Medulla oblongata (tissue), 1 donor: ENCODE measurements around the gene ZNF500.
"Not testable (repeated sequence)": the region's sequence is repeated elsewhere in the genome, so short reads cannot be mapped to it uniquely, and the experiment has no call there.

Experiments used
- DNase-seq: peaks from one replicate; pipeline ENCODE4 v3.0.0-alpha.2; 2015; ENCODE audit errors: extremely low spot score

The ZNF500 gene

DNA sequence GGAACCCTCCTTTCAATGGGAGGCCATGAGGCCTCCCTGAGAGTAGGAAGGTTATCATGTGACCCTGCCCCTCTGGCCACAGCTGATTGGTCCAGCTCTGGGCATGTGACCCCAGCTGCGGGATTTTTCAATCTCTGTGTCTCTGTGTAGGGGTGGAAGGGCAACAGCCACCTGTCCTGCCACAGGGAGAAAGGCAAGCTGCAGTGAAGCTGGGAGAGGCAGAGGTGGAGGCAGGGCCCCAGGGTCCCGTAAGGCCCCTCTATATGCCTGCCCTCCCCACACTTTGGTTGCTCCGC, 21.7 kb downstream of the ZNF500 start:
- no peak for DNase-seq

DNA sequence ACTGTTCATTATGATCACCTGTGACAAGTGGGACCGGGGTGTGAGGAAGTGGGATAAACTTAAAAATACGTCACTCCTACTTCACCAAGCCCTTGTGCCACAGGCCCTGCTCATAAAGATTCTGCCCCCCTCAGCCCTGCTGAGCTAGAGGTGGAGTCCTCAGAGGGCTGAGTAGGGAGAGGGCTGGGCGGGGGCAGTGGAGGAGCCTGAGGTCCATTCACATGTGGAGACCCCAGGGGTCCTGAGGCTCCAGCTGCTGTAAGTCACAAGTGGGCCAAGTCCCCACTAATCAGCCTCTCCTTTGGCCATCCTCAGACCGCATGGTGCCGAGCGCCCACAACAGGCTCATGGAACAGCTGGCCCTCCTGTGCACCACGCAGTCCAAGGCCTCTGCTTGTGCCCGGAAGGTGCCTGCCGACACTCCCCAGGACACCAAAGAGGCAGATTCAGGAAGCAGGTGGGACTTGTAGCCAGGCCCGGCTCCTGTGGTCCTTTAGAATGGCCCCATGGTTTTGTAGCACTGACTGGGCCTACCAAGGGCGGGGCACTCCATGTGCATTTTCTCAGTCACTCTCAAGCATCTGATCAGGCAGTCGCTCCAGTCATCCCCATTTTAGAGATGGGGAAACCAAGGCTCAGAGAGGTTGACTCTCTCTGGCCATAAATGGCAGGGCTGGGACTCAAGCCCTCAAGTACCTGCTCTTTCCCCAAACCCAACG, 22.2 kb downstream of the ZNF500 start:
- no peak for DNase-seq

DNA sequence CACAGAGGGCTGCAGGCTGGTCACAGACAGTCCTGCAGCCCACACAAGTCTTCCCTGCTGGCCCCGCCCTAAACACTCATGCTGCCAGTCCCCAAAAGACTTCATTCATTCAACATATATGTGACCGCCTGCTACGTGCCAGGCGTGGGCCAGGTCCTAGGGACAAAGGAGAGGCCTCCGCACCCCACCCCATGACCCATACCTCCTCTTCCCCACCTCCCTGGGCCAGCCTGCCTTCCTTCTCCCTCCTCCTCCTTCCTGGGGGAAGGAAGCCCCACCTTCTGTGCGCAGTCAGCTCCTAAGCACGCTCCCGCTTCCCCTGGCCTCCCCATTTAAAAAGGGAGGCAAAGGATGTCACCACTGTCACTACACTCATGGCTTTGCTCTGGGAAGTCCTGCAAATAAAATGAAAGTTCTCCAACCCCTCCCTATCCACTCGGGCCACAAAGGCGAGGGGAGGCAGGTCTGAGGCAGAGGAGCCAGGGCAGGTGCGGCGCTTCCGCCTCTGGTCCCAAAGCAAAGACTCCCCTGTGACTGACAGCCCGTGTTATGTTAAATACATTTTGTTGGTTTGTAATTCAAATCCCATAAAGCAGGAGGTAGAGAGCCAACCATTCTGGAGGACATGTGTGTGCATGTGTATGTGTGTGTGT, 23.6 kb downstream of the ZNF500 start:
- DNase-seq: no peak

DNA sequence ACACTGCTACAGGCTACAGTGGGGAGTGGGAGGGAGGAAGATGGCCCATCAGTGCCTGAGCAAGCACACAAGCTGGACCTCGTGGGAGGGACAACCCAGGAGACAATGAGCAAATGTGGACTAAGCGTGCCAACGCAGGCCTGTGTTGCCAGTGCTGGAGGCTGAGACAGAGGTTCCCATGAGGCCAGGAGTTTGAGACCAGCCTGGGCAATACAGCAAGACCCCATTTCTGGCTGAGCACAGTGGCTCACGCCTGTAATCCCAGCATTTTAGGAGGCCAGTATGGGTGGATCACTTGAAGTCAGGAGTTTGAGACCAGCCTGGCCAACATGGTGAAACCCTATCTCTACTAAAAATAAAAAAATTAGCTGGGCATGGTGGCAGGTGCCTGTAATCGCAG, 28.6 kb downstream of the ZNF500 start:
- DNase-seq: not testable (repeated sequence)

DNA sequence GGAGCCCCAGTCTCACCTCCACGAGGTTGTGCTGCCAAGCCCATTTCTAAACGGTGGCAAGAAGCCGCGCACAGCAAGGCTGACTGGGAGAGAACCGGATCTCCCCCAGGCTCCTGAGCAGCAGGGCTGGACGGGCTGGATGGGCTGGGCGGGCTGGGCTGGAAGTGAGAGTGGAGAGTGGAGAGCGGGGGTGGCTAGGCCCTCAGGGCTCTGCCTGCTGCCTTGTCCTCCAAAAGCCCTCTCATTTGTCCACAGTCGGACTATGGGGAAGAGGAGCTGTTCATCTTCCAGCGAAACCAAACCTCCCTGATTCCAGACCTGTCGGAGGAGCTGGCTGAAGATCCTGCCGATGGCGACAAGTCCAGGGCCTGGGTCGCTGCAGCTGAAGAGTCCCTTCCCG, 29.4 kb downstream of the ZNF500 start:
- no peak for DNase-seq

DNA sequence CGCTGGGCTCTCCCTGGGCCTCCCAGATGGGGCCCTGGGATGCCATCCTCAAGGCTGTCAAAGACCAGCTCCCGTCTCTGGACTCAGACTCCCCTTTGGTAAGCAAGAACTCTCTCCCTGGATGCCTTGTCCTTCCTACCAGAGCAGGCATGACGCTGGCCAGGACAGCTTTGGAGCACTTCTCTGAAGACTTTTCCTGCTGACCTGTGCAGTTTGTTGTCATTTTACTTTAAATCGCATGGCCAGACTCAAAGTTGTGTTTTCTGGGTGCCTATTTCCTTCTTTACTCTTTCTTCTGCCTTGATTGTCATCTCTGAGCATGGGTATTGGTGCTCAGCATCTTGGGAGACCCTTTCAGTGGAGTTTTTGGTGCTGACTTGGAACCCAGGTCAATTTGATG, 30.4 kb downstream of the ZNF500 start:
- no peak for DNase-seq

DNA sequence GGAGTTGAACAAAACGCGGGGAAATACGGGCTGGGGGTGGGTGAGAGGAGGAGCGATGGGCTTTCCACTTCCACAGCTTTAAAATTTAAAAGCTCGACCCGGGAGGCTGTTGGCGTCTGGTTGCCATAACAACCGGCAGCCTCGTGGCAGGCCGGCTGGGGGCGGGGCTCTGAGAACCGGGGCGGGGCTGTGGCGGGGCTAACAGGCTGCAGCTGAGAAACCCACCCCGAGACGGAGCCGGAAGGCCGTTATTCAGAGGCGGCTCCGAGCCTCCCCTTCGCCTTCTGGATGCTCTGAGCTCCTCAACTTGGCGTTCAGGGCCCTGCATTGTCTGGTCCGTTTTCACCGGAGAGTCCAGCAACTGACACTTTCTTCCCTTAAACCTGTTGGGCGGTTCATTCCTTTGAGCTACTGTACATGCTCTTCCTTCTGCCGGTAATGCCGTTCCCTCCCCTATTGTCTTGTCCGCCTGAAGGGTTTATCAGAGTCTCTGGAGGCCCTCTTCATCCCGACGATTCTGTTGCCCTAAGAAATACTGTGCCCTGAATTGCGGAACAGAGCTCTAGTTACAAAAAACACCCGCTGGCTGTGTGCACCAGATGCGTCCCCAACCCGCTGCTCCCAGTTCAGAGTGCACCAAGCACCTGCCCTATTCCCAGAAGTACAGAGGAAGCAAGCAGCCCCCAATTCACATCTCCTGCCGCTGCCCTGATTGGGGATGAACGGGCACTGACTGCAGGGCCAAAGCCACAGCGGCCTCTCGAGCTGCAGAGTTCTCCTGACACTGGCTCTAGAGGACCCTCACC, 32.0 kb downstream of the ZNF500 start:
- peak; percentile 80 for DNase-seq

DNA sequence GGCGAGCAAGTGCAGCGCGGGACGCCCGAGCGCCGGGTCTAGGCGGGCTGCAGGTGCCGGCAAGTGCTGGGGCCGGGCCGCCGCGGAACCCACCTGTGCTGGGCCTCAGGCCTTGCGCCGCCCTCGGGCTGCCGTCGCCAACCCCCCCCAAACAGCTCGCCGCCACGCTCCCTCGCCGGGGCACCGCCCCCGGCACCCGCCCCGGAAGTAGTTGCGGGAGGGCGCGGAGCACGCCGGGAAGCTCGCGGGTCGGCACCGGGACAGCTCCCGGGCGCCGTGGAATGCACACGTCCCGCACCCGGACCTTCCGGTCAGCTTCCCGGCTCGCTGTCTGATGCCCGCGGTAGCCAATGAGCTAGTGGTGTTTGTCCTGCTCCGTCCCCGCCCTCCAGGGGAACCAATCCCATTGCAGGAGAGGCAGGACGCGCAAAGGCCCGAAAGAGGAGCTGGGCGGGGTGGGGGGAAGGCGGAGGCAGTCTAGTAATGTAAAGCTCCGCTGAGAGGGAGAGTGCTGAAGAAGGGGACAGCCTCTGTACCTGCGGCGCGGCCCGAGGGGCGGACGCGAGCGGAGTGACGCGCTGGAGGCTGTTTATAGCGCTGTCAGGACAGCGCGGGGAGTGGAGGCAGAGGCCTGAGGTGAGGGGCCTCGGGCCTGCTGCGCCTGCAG, 32.8 kb downstream of the ZNF500 start, which contains the start of the genes ANKS3 and DNAAF8:
TSS of gene ANKS3 (minus strand) at position 209 of the 667 bp plus-strand sequence. CDS start 4,122 bp downstream, outside the sequence.
TSS of gene DNAAF8 (plus strand) at position 475 of the 667 bp plus-strand sequence. CDS start 1,978 bp downstream, outside the sequence.
- DNase-seq: peak; percentile 97

DNA sequence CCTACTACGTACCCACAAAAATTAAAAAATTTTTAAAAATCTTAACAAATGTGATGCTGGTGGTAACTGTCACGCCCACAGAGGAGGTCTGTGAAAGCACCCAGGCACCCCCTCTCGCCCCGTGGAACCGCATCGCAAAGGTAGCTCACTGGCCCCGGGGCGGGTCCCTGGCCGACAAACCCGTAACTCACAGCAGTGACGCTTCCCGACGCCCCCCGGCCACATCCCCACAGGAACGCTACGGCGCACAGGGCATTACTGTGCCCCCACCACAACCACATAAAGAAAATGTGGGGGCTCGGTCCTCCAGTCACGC, 33.3 kb downstream of the ZNF500 start:
- DNase-seq: no peak

DNA sequence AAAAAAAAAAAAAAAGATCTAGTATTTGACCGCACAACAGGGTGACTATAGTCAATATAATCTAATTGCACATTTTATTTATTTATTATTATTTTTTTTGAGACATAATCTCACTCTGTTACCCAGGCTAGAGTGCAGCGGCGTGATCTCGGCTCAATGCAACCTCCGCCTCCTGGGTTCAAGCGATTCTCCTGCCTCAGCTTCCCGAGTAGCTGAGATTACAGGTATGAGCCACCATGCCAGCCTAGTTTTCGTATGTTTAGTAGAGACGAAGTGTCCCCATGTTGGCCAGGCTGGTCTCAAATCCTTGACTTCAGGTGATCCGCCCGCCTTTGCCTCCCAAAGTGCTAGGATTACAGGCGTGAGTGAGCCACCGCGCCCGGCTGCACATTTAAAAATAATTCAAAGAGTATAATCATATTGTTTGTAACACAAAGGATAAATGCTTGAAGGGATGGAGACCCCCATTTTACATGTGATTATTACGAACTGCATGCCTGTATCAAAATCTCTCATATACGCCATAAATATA, 33.7 kb downstream of the ZNF500 start:
- no peak for DNase-seq

DNA sequence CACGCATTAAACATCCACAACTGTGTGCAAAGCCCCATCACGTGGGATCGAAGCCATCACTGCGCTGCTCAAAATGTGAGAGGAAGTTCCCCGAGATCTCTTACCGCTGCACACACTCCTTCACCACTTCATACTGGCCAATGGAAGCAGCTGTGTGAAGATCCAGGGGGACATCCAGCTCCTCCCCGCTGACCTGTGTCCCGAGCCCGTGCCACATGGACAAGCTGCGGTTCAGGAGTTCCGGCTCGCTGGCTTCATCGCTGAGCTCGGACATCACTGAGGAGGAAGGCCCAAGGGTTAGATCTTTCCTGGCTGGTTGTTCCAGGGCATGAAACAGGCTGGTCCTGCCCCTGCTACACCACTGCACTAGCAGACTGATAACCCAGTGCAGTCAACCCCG, 37.1 kb downstream of the ZNF500 start:
- DNase-seq: no peak

DNA sequence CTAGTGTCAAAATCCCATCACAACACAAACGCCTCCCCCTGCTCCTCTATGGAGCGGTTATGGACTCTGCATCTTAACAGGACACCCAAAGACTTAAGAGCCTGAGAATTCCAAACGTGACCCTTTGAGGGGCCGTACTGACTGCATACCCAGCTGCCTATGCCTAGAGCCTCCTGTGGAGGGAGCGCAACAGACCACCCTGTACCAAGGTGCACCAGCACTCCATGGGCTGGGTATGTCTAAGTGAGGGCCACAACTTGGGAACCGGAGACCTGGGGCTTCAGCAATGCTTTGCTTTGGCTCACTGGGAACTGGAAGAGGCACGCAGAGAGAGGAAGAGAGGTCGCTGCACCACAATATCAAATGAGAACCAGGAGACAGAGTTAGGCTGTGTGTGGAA, 38.3 kb downstream of the ZNF500 start:
- no peak for DNase-seq

DNA sequence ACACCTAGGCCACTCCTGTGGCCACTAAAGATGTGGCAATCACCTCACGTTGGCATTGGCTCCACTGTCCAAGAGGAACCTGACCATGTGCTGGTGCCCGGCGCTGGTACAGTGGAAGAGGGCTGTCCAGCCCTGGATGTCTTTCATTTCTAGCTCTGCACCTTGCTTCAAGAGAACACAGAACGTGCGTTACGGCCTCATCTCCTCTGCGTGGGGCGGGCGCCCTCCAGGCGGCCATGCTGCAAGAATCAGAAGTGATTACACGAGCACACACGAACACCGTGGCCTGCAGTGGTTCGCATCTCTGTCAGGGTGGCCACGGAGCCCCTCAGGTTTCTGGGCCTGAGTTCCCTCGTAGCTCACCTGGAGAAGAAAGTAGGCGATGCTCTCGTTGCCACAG, 40.3 kb downstream of the ZNF500 start:
- DNase-seq: no peak

DNA sequence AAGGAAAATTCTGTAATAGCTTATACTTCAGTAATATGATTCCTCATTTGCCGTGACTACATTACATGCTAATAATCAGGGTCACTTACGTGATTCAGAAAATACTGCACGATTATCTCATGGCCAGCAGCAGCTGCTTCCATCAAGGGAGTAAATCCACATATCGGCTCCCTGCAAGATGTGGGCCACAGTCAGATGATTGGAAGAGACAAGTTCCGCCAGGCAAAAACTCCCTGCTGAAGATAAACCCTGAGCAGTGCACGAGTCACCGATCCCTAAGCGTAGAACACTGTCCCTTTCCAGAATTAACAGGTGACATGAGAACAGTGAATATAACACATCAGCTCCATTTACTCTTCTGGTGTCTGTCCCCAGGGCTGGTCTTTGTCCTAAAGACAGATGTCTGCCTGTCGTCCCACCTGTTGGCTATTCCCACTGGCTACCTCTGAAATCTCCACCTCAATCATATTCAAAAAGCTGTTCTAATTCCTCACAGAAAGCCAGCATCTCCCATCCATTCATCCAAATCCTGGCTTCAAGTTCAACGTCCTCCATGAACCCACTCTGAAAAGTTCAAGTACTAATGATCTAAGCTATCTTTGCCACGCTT, 42.2 kb downstream of the ZNF500 start:
- no peak for DNase-seq

DNA sequence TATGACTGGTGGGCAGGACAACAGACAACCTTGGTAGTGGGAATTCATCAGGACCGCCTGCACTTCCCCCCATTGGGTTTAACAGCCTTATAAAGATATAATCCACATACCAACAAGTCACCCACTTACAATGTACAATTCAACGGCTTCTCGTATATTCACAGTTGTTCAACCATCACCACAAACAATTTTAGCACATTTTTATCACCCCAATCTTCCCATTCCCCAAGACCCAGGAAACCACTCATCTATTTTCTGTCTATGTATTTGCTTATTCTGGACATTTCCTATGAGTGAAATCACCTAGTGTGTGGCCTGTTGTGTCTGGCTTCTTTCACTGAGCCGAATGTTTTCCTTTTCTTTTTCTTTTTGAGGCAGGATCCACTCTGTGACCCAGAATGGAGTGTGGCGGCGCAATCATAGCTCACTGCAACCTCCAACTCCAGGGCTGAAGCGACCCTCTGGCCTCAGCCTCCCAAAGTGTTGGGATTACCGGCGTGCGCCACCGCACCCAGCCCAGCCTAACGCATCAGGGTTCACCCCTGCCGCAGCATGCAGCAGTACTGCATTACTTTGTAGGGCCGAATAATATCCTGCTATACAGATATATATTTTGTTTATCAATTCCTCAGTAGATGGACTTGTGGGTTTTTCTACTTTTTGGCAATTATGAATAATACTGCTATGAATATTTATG, 43.7 kb downstream of the ZNF500 start:
- DNase-seq: no peak

DNA sequence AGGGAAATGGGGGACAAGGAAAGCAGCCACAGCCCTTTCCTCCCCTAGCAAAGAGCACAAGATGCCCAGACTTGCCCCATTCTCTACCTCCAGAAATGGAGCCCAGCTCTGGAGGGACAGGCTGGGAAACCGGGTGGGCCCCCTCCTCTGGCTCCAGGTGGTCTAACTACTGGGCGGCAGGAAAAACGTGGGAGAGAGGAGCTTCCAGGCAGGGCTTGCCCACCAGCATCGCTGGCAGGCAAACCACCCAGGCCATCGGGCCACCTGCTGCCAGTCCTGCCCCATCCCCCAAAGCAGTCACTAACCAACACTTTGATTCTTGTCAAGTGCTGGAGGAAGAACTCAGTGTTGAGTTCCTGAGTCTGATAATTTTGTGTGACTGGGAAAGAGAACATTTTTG, 48.5 kb downstream of the ZNF500 start:
- DNase-seq: no peak

DNA sequence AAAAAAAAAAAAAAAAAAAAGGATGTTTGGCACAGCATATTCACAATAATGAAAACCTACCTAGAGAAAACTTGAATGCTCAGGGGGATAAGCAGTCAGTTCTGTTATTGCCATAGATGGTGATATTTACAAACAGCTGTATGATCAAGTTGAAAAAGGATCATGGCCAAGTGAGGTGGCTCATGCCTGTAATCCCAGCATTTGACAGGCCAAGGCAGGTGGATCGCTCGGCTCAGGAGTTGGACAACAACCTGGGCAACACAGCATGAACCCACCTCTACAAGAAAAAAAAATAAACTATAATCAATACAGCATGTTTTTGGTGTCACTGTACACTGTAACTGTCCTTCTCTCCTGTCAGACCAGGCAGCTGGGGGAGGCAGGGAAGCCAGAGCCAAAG, 52.0 kb downstream of the ZNF500 start:
- no peak for DNase-seq

DNA sequence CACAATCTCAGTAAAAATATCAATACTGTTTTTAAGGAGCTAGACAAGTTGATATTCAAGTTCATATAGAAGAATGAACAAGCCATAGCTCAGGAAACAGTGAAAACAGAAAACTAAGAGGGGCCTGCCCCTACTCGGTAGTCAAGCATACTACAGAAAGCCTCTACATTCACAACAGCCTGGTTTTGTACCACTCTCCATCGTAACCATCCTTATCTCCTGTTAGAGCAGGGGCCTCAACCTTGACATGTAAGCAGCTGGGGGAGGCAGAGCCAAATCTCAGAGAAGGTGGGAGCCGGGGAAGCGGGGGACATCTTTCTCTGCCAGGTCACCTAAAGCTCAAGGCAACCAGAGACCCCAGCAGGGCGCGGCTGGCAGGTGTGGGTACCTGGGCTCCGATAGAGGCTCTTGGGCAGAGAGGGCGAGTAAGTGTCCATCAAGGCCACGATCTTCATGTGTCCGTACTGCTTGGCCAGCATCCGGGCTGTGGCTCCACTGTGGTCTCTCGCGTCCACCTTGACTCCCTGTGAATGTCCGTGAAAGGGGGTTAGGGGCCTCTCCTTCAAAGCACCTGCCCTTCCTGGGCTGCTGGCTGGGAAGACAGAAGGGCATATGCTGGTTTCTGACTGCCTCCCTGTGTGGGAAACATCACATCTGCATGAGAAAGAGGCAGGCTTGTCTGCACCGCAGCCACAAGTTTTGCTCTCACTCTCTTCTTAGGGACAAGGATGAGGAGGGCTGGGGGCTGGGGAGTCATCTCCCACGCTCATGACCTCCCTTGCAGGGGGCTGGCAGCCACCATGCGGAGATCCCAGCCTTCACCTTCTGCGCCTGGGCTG, 53.1 kb downstream of the ZNF500 start:
- DNase-seq: no peak

DNA sequence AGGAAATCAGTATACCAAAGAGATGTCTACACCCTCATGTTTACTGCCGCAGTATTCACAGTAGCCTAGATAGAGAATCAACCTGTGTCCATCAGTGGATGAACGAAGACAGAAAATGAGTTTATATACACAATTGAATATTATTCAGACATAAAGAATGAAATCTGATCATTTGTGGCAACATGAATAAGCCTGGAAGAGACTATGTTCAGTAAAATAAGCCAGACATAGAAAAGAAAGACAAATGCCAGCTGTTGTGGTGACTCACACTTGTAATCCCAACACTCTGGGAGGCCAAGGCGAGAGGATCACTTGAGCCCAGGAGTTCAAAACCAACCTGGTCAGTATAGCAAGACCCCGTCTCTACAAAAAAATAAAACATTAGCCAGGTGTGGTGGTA, 57.5 kb downstream of the ZNF500 start:
- DNase-seq: no peak

DNA sequence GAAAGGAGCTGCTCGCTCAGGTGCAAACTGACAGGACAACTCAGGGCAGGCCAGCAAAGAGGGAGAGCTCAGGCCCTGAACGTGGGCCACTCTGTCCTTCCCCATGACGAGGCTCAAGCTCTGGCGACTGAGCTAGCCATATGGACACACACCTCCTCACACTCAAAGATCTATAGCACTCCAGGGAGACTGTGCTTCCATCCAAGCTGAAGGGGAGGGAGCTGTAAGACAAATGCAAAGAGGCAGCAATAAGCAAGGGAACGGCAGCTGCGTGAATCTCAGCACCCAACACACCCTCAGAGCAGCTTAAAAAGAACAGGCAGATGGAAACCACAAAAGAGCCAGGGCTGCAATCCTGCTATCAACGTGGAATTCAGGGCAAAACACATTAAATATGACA, 60.1 kb downstream of the ZNF500 start:
- no peak for DNase-seq
